ENCODE results near the gene MYH14. TPM values are rescaled to one million over a fixed set of nuclear protein-coding genes. Genes with fewer than 3 reads are reported as not detected.
"Not testable (repeated sequence)": the region's sequence is repeated elsewhere in the genome, so short reads cannot be mapped to it uniquely, and the experiment has no call there.

The MYH14 gene
- total RNA-seq, 2 experiments from 2014 or later: not detected

GRCh38 chr19:50340331-50340730, 136.9 kb downstream of the MYH14 start:
- H3K27ac Mint-ChIP-seq: no peak overlapping the region
- DNase-seq (no peak), ATAC-seq (no peak)
- peaks cover 2% of the 10 kb centered on the region for H3K9me3 Mint-ChIP-seq
- ChIA-PET CTCF (interaction anchor here (1.4 to 3.3 kb wide), 2 partner anchors 17 to 146 kb away, joined by 4 to 12 read pairs; no protein-coding TSS in a partner anchor), POLR2A (no interaction called here)
- H3K4me3 Mint-ChIP-seq: no peak overlapping the region
- TF ChIP-seq, protein P1, sequence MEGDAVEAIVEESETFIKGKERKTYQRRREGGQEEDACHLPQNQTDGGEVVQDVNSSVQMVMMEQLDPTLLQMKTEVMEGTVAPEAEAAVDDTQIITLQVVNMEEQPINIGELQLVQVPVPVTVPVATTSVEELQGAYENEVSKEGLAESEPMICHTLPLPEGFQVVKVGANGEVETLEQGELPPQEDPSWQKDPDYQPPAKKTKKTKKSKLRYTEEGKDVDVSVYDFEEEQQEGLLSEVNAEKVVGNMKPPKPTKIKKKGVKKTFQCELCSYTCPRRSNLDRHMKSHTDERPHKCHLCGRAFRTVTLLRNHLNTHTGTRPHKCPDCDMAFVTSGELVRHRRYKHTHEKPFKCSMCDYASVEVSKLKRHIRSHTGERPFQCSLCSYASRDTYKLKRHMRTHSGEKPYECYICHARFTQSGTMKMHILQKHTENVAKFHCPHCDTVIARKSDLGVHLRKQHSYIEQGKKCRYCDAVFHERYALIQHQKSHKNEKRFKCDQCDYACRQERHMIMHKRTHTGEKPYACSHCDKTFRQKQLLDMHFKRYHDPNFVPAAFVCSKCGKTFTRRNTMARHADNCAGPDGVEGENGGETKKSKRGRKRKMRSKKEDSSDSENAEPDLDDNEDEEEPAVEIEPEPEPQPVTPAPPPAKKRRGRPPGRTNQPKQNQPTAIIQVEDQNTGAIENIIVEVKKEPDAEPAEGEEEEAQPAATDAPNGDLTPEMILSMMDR (IDR thresholded peaks at IDR 0.05): no peak
- peaks cover 9% of the 10 kb centered on the region for H3K4me1 Mint-ChIP-seq (ENCODE audit: low read depth)
- intact Hi-C loops (cut with micrococcal nuclease): no loop called here
- peaks cover 10% of the 10 kb centered on the region for H3K27me3 Mint-ChIP-seq
- H3K36me3 Mint-ChIP-seq (ENCODE audit: low read depth): no peaks in the 10 kb centered on the region

- DNase-seq: no peak
- TF ChIP-seq, protein P1 (IDR thresholded peaks at IDR 0.05): no peak
- peaks cover 4% of the 10 kb centered on the region for H3K4me1 Mint-ChIP-seq (ENCODE audit: low read depth)
- H3K4me3 Mint-ChIP-seq: no peak overlapping the region
- no peak overlapping the region for H3K27ac Mint-ChIP-seq
- peaks cover 6% of the 10 kb centered on the region for H3K27me3 Mint-ChIP-seq
- no peaks in the 10 kb centered on the region for H3K36me3 Mint-ChIP-seq (ENCODE audit: low read depth)
- ChIA-PET CTCF (interaction anchor here (1.2 to 3.3 kb wide), 3 partner anchors 13 to 145 kb away, joined by 4 to 12 read pairs (median 4); no protein-coding TSS in a partner anchor), POLR2A (no interaction called here)
- ATAC-seq: peak; percentile 27
- intact Hi-C loops (cut with micrococcal nuclease): no loop called here
- peaks cover 2% of the 10 kb centered on the region for H3K9me3 Mint-ChIP-seq
Measured at GRCh38 chr19:50341091-50341564, 137.7 kb downstream of the MYH14 start.

GRCh38 chr19:50344661-50345318, 141.4 kb downstream of the MYH14 start:
- Mint-ChIP-seq H3K4me1 (ENCODE audit: low read depth) (peaks cover 22% of the 10 kb centered on the region), H3K9me3 (peaks cover 2% of the 10 kb centered on the region), H3K36me3 (ENCODE audit: low read depth) (no peaks in the 10 kb centered on the region), H3K4me3 (no peak overlapping the region), H3K27ac (peak overlapping the region; percentile 19), H3K27me3 (peaks cover 2% of the 10 kb centered on the region)
- DNase-seq: no peak
- intact Hi-C loops (cut with micrococcal nuclease): no loop called here
- ChIA-PET CTCF (interaction anchor here (1.0 kb wide), 1 partner anchor 13 kb away, joined by 4 read pairs; no protein-coding TSS in a partner anchor), POLR2A (no interaction called here)
- TF ChIP-seq, protein P1 (IDR thresholded peaks at IDR 0.05): no peak
- peak; percentile 40 for ATAC-seq

DNA sequence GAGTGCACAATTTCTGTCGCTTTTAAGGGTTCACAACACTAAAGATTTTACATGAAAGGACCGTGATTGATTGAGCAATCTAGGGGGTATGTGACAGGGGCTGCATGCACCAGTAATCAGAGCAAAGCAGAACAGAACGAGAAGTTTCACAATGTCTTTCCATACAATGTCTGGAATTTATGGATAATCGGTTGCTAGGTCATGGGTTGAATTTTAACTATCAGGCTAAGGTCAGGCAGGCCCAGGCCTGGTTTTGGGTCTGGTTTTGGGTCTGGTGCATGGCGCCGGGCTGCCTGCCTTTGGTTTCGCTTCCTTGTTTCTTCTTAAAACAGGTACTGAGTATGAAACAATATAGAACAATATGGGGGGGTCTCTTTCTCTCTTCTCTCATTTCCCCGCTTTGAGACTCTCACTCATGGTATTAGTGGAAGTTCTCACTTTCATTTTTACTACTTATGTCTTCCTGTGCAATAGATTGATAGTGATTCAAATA, 143.7 kb downstream of the MYH14 start:
- ChIA-PET POLR2A (interaction anchor here (0.6 to 1.6 kb wide), 3 partner anchors 13 to 96 kb away, joined by 3 to 6 read pairs (median 3); no protein-coding TSS in a partner anchor), CTCF (interaction anchor here (1.3 kb wide), 1 partner anchor 11 kb away, joined by 10 read pairs; no protein-coding TSS in a partner anchor)
- intact Hi-C loops (cut with micrococcal nuclease); H3K4me3 Mint-ChIP-seq; H3K36me3 Mint-ChIP-seq (ENCODE audit: low read depth); H3K9me3 Mint-ChIP-seq; H3K27me3 Mint-ChIP-seq: not testable (repeated sequence)
- ATAC-seq (peak; percentile 71), DNase-seq (peak; percentile 51)
- Mint-ChIP-seq H3K27ac (peak overlapping the region; percentile 55), H3K4me1 (ENCODE audit: low read depth) (peaks cover 22% of the 10 kb centered on the region)

DNA sequence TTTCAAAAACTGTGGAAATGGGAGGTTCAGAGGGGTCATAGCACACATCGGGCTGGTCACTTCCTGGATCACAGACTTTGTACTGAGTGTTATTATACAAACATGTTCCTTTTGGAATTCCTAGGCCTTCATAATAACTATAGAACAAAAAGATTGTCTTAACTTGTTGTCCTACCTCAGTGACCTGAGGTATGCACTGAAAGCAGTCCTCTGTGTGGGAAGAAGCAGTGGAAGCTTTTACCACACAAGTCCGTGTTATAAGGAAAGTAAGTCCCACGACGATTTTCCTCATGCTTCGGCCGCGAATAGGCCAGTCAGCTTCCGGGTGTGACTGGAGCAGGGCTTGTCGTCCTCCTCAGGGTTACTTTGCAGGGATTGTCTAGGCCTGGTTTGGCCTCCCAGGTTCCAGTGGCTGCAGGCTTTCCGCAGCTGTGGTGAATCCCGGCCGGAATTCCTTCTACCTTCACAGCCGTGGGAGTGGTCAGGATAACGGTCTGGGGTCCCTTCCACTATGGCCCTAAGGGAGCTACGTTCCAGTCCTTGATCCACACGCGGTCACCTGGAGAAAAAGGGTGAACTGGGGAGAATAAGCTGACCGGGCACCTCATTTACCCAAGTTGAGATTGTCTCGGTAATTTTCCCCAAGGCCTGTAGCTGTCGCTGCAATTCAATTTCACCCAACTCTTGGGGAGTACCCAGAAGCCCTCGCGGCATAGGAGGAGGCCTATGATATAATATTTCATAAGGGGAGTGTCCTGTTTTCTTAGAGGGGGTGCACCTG, 146.0 kb downstream of the MYH14 start:
- DNase-seq: no peak
- ChIA-PET CTCF (interaction anchor here (1.7 kb wide), 1 partner anchor 8 kb away, joined by 6 read pairs; no protein-coding TSS in a partner anchor), POLR2A (no interaction called here)
- TF ChIP-seq, protein P1 (IDR thresholded peaks at IDR 0.05): no peak
- peaks cover 4% of the 10 kb centered on the region for H3K27me3 Mint-ChIP-seq
- no peaks in the 10 kb centered on the region for H3K36me3 Mint-ChIP-seq (ENCODE audit: low read depth)
- intact Hi-C loops (cut with micrococcal nuclease): no loop called here
- H3K9me3 Mint-ChIP-seq: peaks cover under 1% of the 10 kb centered on the region
- peaks cover 22% of the 10 kb centered on the region for H3K4me1 Mint-ChIP-seq (ENCODE audit: low read depth)
- no peak for ATAC-seq
- no peak overlapping the region for H3K27ac Mint-ChIP-seq
- no peak overlapping the region for H3K4me3 Mint-ChIP-seq
